Measurements from ENCODE around the gene ANTXRL.

GRCh38 chr10:46292573-46293023, 5.8 kb downstream of the ANTXRL start:
- TF ChIP-seq CTCF (IDR thresholded peaks at IDR 0.05) (no peak), POLR2A (IDR thresholded peaks at IDR 0.05) (no peak)

Data from uterus (tissue), 2 donors.